Body of pancreas (tissue), 4 donors: ENCODE data around the gene GMFB. TPM values are rescaled to one million over a fixed set of nuclear protein-coding genes. Genes with fewer than 3 reads are reported as not detected.
"Not testable (repeated sequence)": the region's sequence is repeated elsewhere in the genome, so short reads cannot be mapped to it uniquely, and the experiment has no call there.

ENCODE experiments used
- ATAC-seq: fragments of 150-250 bp; one replicate; pipeline ENCODE4 v1.9.1; 2016
- DNase-seq, 4 donors: peaks; one replicate each; pipeline ENCODE4 v3.0.0-alpha.2; 2019
- H3K27ac ChIP-seq, 4 donors: fragments of 200-600 bp; sonication (generic); 1 replicate in 3 of 4; 2 replicates in 1 of 4; pipeline versions ENCODE4 v1.5.1 to v1.6.1; 2016 to 2019; ENCODE audit warnings: mild to moderate bottlenecking in 1 of 4, mixed read lengths in 1 of 4, moderate library complexity in 1 of 4
- H3K27me3 ChIP-seq, 2 donors: fragments of 200-600 bp; sonication (generic); one replicate each; pipeline ENCODE4 v1.6.0; 2016; ENCODE audit warnings: mild to moderate bottlenecking in 1 of 2
- H3K36me3 ChIP-seq, 2 donors: fragments of 200-600 bp; sonication (generic); replicated peaks in 1 of 2; 2 replicates each; pipeline ENCODE4 v1.5.1; 2016; ENCODE audit warnings: low read depth in 2 of 2; ENCODE audit not compliant: insufficient read depth in 1 of 2
- H3K4me1 ChIP-seq: fragments of 200-600 bp; sonication (generic); one replicate; pipeline ENCODE4 v1.6.0; 2016
- H3K4me3 ChIP-seq, 2 donors: fragments of 200-600 bp; sonication (generic); 1 replicate in 1 of 2; 2 replicates in 1 of 2; pipeline ENCODE4 v1.5.1; 2016 to 2019
- H3K9me3 ChIP-seq, 3 donors: fragments of 200-600 bp; sonication (generic); 1 replicate in 2 of 3; 2 replicates in 1 of 3; pipeline ENCODE4 v1.5.1; 2016
- CTCF ChIP-seq, 7 experiments: fragments of 450-650 bp in 4 of 7; fragments of 200-600 bp in 3 of 7; sonication (generic) in 3 of 7; IDR thresholded peaks; one replicate each; pipeline ENCODE4 v1.5.1; 2016 to 2019; ENCODE audit warnings: antibody characterized with exemption in 7 of 7
- POLR2A ChIP-seq, 3 donors: fragments of 450-650 bp; IDR thresholded peaks; one replicate each; pipeline ENCODE4 v1.6.1; 2016; ENCODE audit warnings: antibody characterized with exemption in 3 of 3, mild to moderate bottlenecking in 2 of 3
- WGBS, 2 donors: methylation state at CpG; one replicate each; pipeline ENCODE4 v1.1.5; 2017; 5-methylcytosine and 5-hydroxymethylcytosine counted together
- intact Hi-C: fragments of 100-400 bp; cut with DNase I; formaldehyde crosslinking; loops from one replicate; pipeline ENCODE4 v1.15.1; 2023
- total RNA-seq, 2 donors: library from RNA; depleted of rRNA; stranded (reverse); fragments of >200 nt; gene quantifications; one replicate each; pipeline ENCODE4 v1.1.0, GENCODE V29; 2016

Gene GMFB
- total RNA-seq, 2 donors from 2014 or later = 24.7 to 26.5 TPM

DNA sequence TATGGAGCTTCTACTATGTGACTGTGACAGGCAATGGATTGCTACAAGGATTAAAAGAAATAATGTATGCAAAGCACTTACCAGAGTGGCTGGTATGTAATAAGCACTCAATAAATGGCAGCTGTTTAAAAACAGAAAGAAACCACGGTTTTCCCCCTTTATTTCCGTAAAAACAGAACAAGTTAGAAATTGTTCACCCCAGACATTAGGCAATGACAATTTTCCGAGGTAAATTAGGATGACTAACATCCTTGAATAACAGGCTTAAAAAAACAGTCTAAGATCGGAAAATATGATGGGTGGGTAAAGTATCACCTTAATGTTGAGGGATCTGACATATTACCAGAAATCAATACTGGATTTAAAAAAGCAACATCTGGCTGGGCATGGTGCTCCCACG is 26.7 kb downstream of the GMFB start:
- H3K27ac ChIP-seq = no peak overlapping the region
- DNase-seq (no peak), ATAC-seq (no peak)
- 54 to 70% methylated on average over 5 of the region's 5 CpGs for WGBS, 2 donors
- intact Hi-C loops = no loop called here
- H3K9me3 ChIP-seq = peaks cover 0 to 10% (median 0%) of the 10 kb centered on the region in 3 donors
- no peak for TF ChIP-seq POLR2A (IDR thresholded peaks at IDR 0.05)
- no peak for TF ChIP-seq CTCF (IDR thresholded peaks at IDR 0.05)
- H3K4me3 ChIP-seq = no peak overlapping the region
- no peaks in the 10 kb centered on the region for H3K36me3 ChIP-seq
- H3K4me1 ChIP-seq = no peaks in the 10 kb centered on the region
- peaks cover 0 to 10% of the 10 kb centered on the region in 2 donors for H3K27me3 ChIP-seq

DNA sequence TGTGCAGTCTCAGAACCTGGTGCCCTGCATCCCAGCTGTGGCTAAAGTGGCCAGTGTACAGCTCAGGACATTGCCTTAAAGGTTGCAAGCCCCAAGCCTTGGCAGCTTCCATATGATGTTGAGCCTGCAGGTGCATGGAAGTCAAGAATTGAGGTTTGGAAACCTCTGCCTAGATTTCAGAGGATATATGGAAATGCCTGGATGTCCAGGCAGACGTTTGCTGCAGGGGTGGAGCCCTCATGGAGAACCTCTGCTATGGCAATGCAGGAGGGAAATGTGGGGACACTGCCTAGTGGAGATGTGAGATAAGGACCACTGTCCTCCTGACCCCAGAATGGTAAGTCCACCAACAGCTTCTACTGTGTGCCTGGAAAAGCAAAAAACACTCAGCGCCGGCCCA is 29.7 kb downstream of the GMFB start:
- WGBS, 2 donors = 72 to 88% methylated on average over 3 of the region's 3 CpGs
- intact Hi-C loops = no loop called here
- TF ChIP-seq POLR2A (IDR thresholded peaks at IDR 0.05) (no peak), CTCF (IDR thresholded peaks at IDR 0.05) (no peak)

DNA sequence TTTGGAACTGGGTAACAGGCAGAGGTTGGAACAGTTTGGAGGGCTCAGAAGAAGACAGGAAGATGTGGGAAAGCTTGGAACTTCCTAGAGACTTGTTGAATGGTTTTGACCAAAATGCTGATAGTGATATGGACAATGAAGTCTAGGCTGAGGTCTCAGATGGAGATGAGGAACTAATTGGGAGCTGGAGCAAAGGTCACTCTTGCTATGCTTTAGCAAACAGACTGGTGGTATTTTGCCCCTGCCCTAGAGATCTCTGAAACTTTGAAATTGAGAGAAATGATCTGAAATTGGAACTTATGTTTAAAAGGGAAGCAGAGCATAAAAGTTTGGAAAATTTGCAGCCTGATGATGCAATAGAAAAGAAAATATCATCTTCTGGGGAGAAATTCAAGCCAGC is 30.2 kb downstream of the GMFB start:
- peaks cover 0 to 22% of the 10 kb centered on the region in 2 donors for H3K27me3 ChIP-seq
- ATAC-seq, H3K4me3 ChIP-seq, H3K9me3 ChIP-seq, DNase-seq, intact Hi-C loops, H3K4me1 ChIP-seq, H3K27ac ChIP-seq, H3K36me3 ChIP-seq: not testable (repeated sequence)

More for the DNA sequence above, 29.7 kb downstream of the GMFB start:
- H3K4me3 ChIP-seq = no peak overlapping the region
- H3K27me3 ChIP-seq = peaks cover 0 to 18% of the 10 kb centered on the region in 2 donors
- no peak for DNase-seq
- no peaks in the 10 kb centered on the region for H3K4me1 ChIP-seq
- no peak overlapping the region for H3K27ac ChIP-seq
- no peaks in the 10 kb centered on the region for H3K36me3 ChIP-seq
- peaks cover 0 to 8% (median 0%) of the 10 kb centered on the region in 3 donors for H3K9me3 ChIP-seq
- ATAC-seq = no peak

DNA sequence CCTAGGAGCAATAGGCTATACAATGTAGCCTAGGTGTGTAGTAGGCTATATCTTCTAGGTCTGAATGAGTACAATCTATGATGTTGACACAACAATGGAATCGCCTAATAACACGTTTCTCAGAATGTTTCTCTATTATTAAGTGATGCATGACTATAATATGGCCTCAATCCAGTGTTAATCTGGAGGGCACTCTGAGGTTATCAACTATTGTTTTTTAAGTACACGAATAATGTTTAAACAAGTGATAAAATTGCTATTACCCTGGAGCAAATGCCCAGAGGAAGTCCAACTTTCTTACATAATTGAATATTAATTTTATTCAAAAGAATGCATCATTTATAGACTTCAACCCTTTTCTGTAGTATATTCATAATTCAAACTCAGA is 31.2 kb downstream of the GMFB start:
- Histone ChIP-seq H3K9me3 (peaks cover 0 to 8% (median 0%) of the 10 kb centered on the region in 3 donors), H3K36me3 (no peaks in the 10 kb centered on the region), H3K27me3 (peaks cover 0 to 21% of the 10 kb centered on the region in 2 donors), H3K4me1 (no peaks in the 10 kb centered on the region), H3K27ac (no peak overlapping the region), H3K4me3 (no peak overlapping the region)
- intact Hi-C loops = no loop called here
- ATAC-seq (no peak), DNase-seq (no peak)
- WGBS, 2 donors = 12 to 22% methylated on average over 3 of the region's 3 CpGs
- no peak for TF ChIP-seq CTCF (IDR thresholded peaks at IDR 0.05)
- TF ChIP-seq POLR2A (IDR thresholded peaks at IDR 0.05) = no peak

GRCh38 chr14:54456820-54457608 is 31.8 kb downstream of the GMFB start:
- 50 to 55% methylated on average over 1 of the region's 1 CpG for WGBS, 2 donors
- H3K36me3 ChIP-seq, intact Hi-C loops, H3K27ac ChIP-seq, H3K4me1 ChIP-seq, ATAC-seq, H3K9me3 ChIP-seq, H3K4me3 ChIP-seq, DNase-seq: not testable (repeated sequence)
- H3K27me3 ChIP-seq = peaks cover 0 to 17% of the 10 kb centered on the region in 2 donors

DNA sequence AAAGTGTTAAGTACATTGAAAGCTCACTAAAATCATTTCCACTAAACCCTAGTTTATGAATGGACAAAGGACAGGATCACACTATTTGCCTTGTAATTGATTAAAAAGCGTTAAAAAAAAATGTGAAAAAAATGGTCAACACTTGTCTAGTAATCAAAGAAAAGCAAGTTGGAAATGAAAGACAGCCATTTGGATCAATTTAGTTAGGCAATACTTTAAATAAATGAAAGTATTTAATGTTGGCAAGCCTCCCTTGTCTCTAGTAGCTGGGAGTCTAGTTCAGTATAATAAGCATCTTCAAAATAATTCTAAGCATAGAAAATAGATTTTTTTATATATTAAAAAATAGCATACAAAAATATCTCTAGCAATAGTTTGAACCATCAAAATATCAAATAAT is 33.4 kb downstream of the GMFB start:
- Histone ChIP-seq H3K9me3 (peaks cover 0 to 8% (median 0%) of the 10 kb centered on the region in 3 donors), H3K27ac (no peak overlapping the region), H3K4me1 (no peaks in the 10 kb centered on the region), H3K36me3 (no peaks in the 10 kb centered on the region), H3K27me3 (peaks cover 0 to 21% of the 10 kb centered on the region in 2 donors), H3K4me3 (no peak overlapping the region)
- no peak for ATAC-seq
- DNase-seq = no peak
- WGBS, 2 donors = 15 to 22% methylated on average over 1 of the region's 1 CpG
- no peak for TF ChIP-seq CTCF (IDR thresholded peaks at IDR 0.05)
- TF ChIP-seq POLR2A (IDR thresholded peaks at IDR 0.05) = no peak
- intact Hi-C loops = no loop called here

DNA sequence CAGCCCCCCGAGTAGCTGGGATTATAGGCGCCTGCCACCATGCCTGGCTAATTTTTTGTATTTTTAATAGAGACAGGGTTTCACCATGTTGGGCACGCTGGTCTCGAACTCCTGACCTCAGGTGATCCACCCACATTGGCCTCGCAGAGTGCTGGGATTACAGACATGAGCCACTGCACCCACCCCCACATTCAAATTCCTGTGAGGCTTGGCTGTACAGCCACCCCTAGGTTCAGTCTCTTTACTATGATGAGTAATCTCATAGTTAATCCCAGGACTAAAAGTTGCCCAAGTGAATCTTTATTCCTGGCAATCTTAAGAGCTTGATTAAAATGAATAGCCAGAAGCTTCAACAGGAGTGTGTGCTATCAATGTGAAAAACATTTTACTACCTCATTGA is 34.8 kb downstream of the GMFB start:
- H3K27ac ChIP-seq, H3K4me1 ChIP-seq, DNase-seq, H3K4me3 ChIP-seq, ATAC-seq, H3K9me3 ChIP-seq, intact Hi-C loops, H3K36me3 ChIP-seq: not testable (repeated sequence)
- 89 to 90% methylated on average over 5 of the region's 5 CpGs for WGBS, 2 donors
- H3K27me3 ChIP-seq = peaks cover 0 to 21% of the 10 kb centered on the region in 2 donors
